NCI-H748 treated with DMSO at 0.1 percent for 48 hours (cell line): ENCODE results near the gene SLC22A31.

Experiments
- DNase-seq: peaks from one replicate; lab custom pipeline; 2025; lab: John Stamatoyannopoulos, UW

SLC22A31 gene

GRCh38 chr16:89216315-89217137, 16.2 kb upstream of the SLC22A31 start:
- DNase-seq, result no peak

- DNase-seq, result no peak
Measured at GRCh38 chr16:89210904-89211515, 10.7 kb upstream of the SLC22A31 start.

GRCh38 chr16:89210165-89210903, 10.0 kb upstream of the SLC22A31 start:
- no peak for DNase-seq

GRCh38 chr16:89209522-89210044, 9.2 kb upstream of the SLC22A31 start:
- DNase-seq, result no peak

GRCh38 chr16:89207993-89208392, 7.7 kb upstream of the SLC22A31 start:
- no peak for DNase-seq

- DNase-seq, result no peak
Measured at GRCh38 chr16:89202422-89203215, 2.3 kb upstream of the SLC22A31 start.

- peak; percentile 66 for DNase-seq
Measured at GRCh38 chr16:89201439-89202377, 1.4 kb upstream of the SLC22A31 start.

- DNase-seq, result no peak
Measured at GRCh38 chr16:89200850-89201411, 594 bp upstream of the SLC22A31 start.

- no peak for DNase-seq
Measured at GRCh38 chr16:89199241-89200123, 855 bp downstream of the SLC22A31 start.

GRCh38 chr16:89198417-89199240, 1.7 kb downstream of the SLC22A31 start:
- no peak for DNase-seq

- DNase-seq, result no peak
Measured at GRCh38 chr16:89197633-89198416, 2.5 kb downstream of the SLC22A31 start.

- no peak for DNase-seq
Measured at GRCh38 chr16:89197033-89197632, 3.2 kb downstream of the SLC22A31 start.

- DNase-seq, result no peak
Measured at GRCh38 chr16:89195521-89196171, 4.7 kb downstream of the SLC22A31 start.

GRCh38 chr16:89194340-89195311, 5.7 kb downstream of the SLC22A31 start:
- no peak for DNase-seq

- no peak for DNase-seq
Measured at GRCh38 chr16:89193576-89194293, 6.6 kb downstream of the SLC22A31 start.
